Prostate gland (tissue), 2 donors: ENCODE data around the gene C3orf70. TPM values are rescaled to one million over a fixed set of nuclear protein-coding genes. Genes with fewer than 3 reads are reported as not detected.

Experiments
- DNase-seq: peaks from one replicate; pipeline ENCODE4 v3.0.0-alpha.2; 2019; ENCODE audit warnings: low spot score
- H3K27ac ChIP-seq, 2 donors: fragments of 200-600 bp; sonication (generic); 2 replicates each; pipeline ENCODE4 v1.5.1; 2017 to 2019
- H3K27me3 ChIP-seq: fragments of 200-600 bp; sonication (generic); replicated peaks from 2 replicates; pipeline ENCODE4 v1.5.1; 2019; ENCODE audit not compliant: insufficient read depth
- H3K36me3 ChIP-seq, 2 donors: fragments of 200-600 bp; sonication (generic); 1 replicate in 1 of 2; 2 replicates in 1 of 2; pipeline versions ENCODE4 v1.5.1 to v1.8.1; 2017 to 2019
- H3K4me1 ChIP-seq: fragments of 200-600 bp; sonication (generic); replicated peaks from 2 replicates; pipeline ENCODE4 v1.5.1; 2019
- H3K4me3 ChIP-seq, 2 donors: fragments of 200-600 bp; sonication (generic); 2 replicates each; pipeline ENCODE4 v1.5.1; 2017 to 2019
- H3K9me3 ChIP-seq: fragments of 200-600 bp; sonication (generic); 2 replicates; pipeline ENCODE4 v1.5.1; 2017
- CTCF ChIP-seq, 4 experiments: fragments of 200-600 bp in 2 of 4; fragments of 450-650 bp in 2 of 4; sonication (generic) in 2 of 4; IDR thresholded peaks; 1 replicate in 3 of 4; 2 replicates in 1 of 4; pipeline ENCODE4 v1.5.1; 2016 to 2019; ENCODE audit warnings: antibody characterized with exemption in 4 of 4, mild to moderate bottlenecking in 2 of 4, moderate library complexity in 2 of 4
- POLR2A ChIP-seq: fragments of 450-650 bp; IDR thresholded peaks from one replicate; pipeline ENCODE4 v1.6.1; 2016; ENCODE audit warnings: antibody characterized with exemption, mild to moderate bottlenecking
- POLR2AphosphoS5 ChIP-seq: sonication (generic); formaldehyde crosslinking; IDR thresholded peaks from one replicate; pipeline ENCODE4 v1.6.1; 2017; ENCODE audit warnings: antibody characterized with exemption
- WGBS: methylation state at CpG from one replicate; pipeline ENCODE4 v1.1.5; 2018; 5-methylcytosine and 5-hydroxymethylcytosine counted together
- intact Hi-C: fragments of 100-400 bp; cut with DNase I; formaldehyde crosslinking; loops from one replicate; pipeline ENCODE4 v1.14.2; 2022
- total RNA-seq, 2 donors: library from RNA; depleted of rRNA; stranded (reverse); fragments of >200 nt; gene quantifications; one replicate each; pipeline ENCODE4 v1.1.0, GENCODE V29; 2016

C3orf70 gene
- total RNA-seq, result 10 to 100 TPM in 1 of 2 donors, 1 to 10 TPM in 1; 5.7 to 21.2 TPM

- Histone ChIP-seq H3K27ac (peak within 1 kb of the TSS; percentile 74 to 81), H3K36me3 (no peaks in the 10 kb centered on the region), H3K27me3 (no peaks in the 10 kb centered on the region), H3K9me3 (no peaks in the 10 kb centered on the region), H3K4me1 (no peaks in the 10 kb centered on the region), H3K4me3 (peak within 1 kb of the TSS; percentile 48 to 63)
- peak; percentile 23 for DNase-seq
- WGBS, result 1% methylated on average over 64 of the region's 113 CpGs
- no peak for TF ChIP-seq CTCF (IDR thresholded peaks at IDR 0.05)
- intact Hi-C loops, result loop anchor here (5.0 kb wide), 1 partner anchor 70 kb away; no protein-coding TSS in a partner anchor
Observed at GRCh38 chr3:185152410-185153170, at the start of gene C3orf70. Gene C3orf70, minus strand, starts transcription at chr3:185153060. Its CDS starts 237 bp downstream, at chr3:185152823.

- Histone ChIP-seq H3K36me3 (no peaks in the 10 kb centered on the region), H3K27me3 (no peaks in the 10 kb centered on the region), H3K9me3 (no peaks in the 10 kb centered on the region), H3K27ac (no peak overlapping the region), H3K4me1 (no peaks in the 10 kb centered on the region), H3K4me3 (no peak overlapping the region)
- intact Hi-C loops, result no loop called here
- TF ChIP-seq POLR2AphosphoS5 (no peak), POLR2A (no peak), CTCF (IDR thresholded peaks at IDR 0.05) (no peak)
- whole genome bisulfite sequencing, result 56% methylated on average over 5 of the region's 5 CpGs
- DNase-seq, result no peak
Observed at GRCh38 chr3:185200639-185201038, 47.8 kb upstream of the C3orf70 start.

- intact Hi-C loops, result no loop called here
- Histone ChIP-seq H3K36me3 (no peaks in the 10 kb centered on the region), H3K4me3 (no peak overlapping the region), H3K9me3 (no peaks in the 10 kb centered on the region), H3K4me1 (no peaks in the 10 kb centered on the region), H3K27me3 (no peaks in the 10 kb centered on the region), H3K27ac (no peak overlapping the region)
- DNase-seq, result no peak
- TF ChIP-seq POLR2AphosphoS5 (no peak), POLR2A (no peak), CTCF (IDR thresholded peaks at IDR 0.05) (no peak)
- 80% methylated on average over 5 of the region's 5 CpGs for WGBS
Observed at GRCh38 chr3:185199671-185200070, 46.8 kb upstream of the C3orf70 start.

- intact Hi-C loops, result no loop called here
- H3K27ac ChIP-seq, result no peak overlapping the region
- no peaks in the 10 kb centered on the region for H3K4me1 ChIP-seq
- no peaks in the 10 kb centered on the region for H3K27me3 ChIP-seq
- H3K9me3 ChIP-seq, result no peaks in the 10 kb centered on the region
- no peaks in the 10 kb centered on the region for H3K36me3 ChIP-seq
- H3K4me3 ChIP-seq, result no peak overlapping the region
- TF ChIP-seq POLR2A, result no peak
- TF ChIP-seq CTCF (IDR thresholded peaks at IDR 0.05), result no peak
- no peak for TF ChIP-seq POLR2AphosphoS5
- DNase-seq, result no peak
- WGBS, result 90% methylated on average over 4 of the region's 4 CpGs
Observed at GRCh38 chr3:185199206-185199605, 46.3 kb upstream of the C3orf70 start.

GRCh38 chr3:185197068-185197467 lies 44.2 kb upstream of the C3orf70 start:
- Histone ChIP-seq H3K9me3 (no peaks in the 10 kb centered on the region), H3K27me3 (no peaks in the 10 kb centered on the region), H3K4me3 (no peak overlapping the region), H3K4me1 (no peaks in the 10 kb centered on the region), H3K27ac (no peak overlapping the region), H3K36me3 (no peaks in the 10 kb centered on the region)
- intact Hi-C loops, result no loop called here
- WGBS, result 88% methylated on average over 2 of the region's 2 CpGs
- TF ChIP-seq POLR2A (no peak), CTCF (IDR thresholded peaks at IDR 0.05) (no peak), POLR2AphosphoS5 (no peak)
- no peak for DNase-seq
